GM23338 (cell line): ENCODE data around the gene OPRPN. TPM values are rescaled to one million over a fixed set of nuclear protein-coding genes. Genes with fewer than 3 reads are reported as not detected.

Experiments used
- ATAC-seq: fragments of 200-7000 bp; cut with Tn5 transposase; 3 replicates; pipeline ENCODE4 v1.9.1; 2020
- DNase-seq: peaks from one replicate; pipeline ENCODE4 v3.0.0-alpha.2; 2015; ENCODE audit warnings: low spot score
- H2AFZ ChIP-seq: fragments of 200-600 bp; sonication (generic); 2 replicates; pipeline ENCODE4 v1.8.0; 2016; ENCODE audit warnings: antibody characterized with exemption, mild to moderate bottlenecking, moderate library complexity
- H3F3A ChIP-seq: fragments of 200-600 bp; sonication (generic); replicated peaks from 2 replicates; pipeline ENCODE4 v1.8.0; 2017; ENCODE audit warnings: antibody characterized with exemption, mixed run types, low read depth
- H3K27ac ChIP-seq: fragments of 200-600 bp; sonication (generic); 2 replicates; pipeline ENCODE4 v1.6.1; 2016; ENCODE audit warnings: low read depth
- H3K27me3 ChIP-seq: fragments of 200-600 bp; sonication (generic); 2 replicates; pipeline ENCODE4 v1.8.0; 2016; ENCODE audit warnings: mild to moderate bottlenecking, mixed run types, moderate library complexity; ENCODE audit not compliant: insufficient read depth
- H3K36me3 ChIP-seq: fragments of 200-600 bp; sonication (generic); 2 replicates; pipeline ENCODE4 v1.8.0; 2016; ENCODE audit warnings: mild to moderate bottlenecking; ENCODE audit not compliant: insufficient read depth
- H3K4me1 ChIP-seq: fragments of 200-600 bp; sonication (generic); 2 replicates; pipeline ENCODE4 v1.8.0; 2016; ENCODE audit warnings: mild to moderate bottlenecking, moderate library complexity; ENCODE audit not compliant: insufficient read depth
- H3K4me2 ChIP-seq: fragments of 200-600 bp; sonication (generic); 2 replicates; pipeline ENCODE4 v1.7.1; 2017; ENCODE audit warnings: mixed run types
- H3K4me3 ChIP-seq: fragments of 200-600 bp; sonication (generic); 2 replicates; pipeline ENCODE4 v1.6.1; 2016; ENCODE audit warnings: mixed run types
- H3K79me2 ChIP-seq: fragments of 200-600 bp; sonication (generic); replicated peaks from 2 replicates; pipeline ENCODE4 v1.8.0; 2017; ENCODE audit warnings: mild to moderate bottlenecking; ENCODE audit not compliant: insufficient read depth
- H3K9me2 ChIP-seq: fragments of 200-600 bp; sonication (generic); 2 replicates; pipeline ENCODE4 v1.8.0; 2017; ENCODE audit not compliant: insufficient read depth
- H4K20me1 ChIP-seq: fragments of 200-600 bp; sonication (generic); replicated peaks from 2 replicates; pipeline ENCODE4 v1.8.0; 2017; ENCODE audit warnings: mild to moderate bottlenecking; ENCODE audit not compliant: insufficient read depth
- H3K27ac Mint-ChIP-seq: 2 replicates; pipeline ENCODE4 v1.8.0; 2020; ENCODE audit warnings: inconsistent platforms, mild to moderate bottlenecking, moderate library complexity, mixed read lengths
- H3K27me3 Mint-ChIP-seq: 3 replicates; pipeline ENCODE4 v1.8.0; 2022; ENCODE audit warnings: low read depth, mild to moderate bottlenecking, moderate library complexity, mixed read lengths, inconsistent platforms; ENCODE audit not compliant: insufficient read depth, poor library complexity
- H3K36me3 Mint-ChIP-seq: 3 replicates; pipeline ENCODE4 v1.8.0; 2021; ENCODE audit warnings: low read depth, mild to moderate bottlenecking, inconsistent platforms, moderate library complexity, mixed read lengths
- H3K4me1 Mint-ChIP-seq: 3 replicates; pipeline ENCODE4 v1.8.0; 2020; ENCODE audit warnings: mild to moderate bottlenecking, inconsistent platforms, mixed read lengths
- H3K4me3 Mint-ChIP-seq: 3 replicates; pipeline ENCODE4 v1.8.0; 2021; ENCODE audit warnings: moderate library complexity, mild to moderate bottlenecking, inconsistent platforms, mixed read lengths
- H3K9me3 Mint-ChIP-seq: 3 replicates; pipeline ENCODE4 v1.8.0; 2020; ENCODE audit warnings: moderate library complexity, mild to moderate bottlenecking, inconsistent platforms, mixed read lengths
- CREB1 ChIP-seq: fragments of 250-450 bp; sonication (Bioruptor Pico); IDR thresholded peaks from 2 replicates; pipeline ENCODE4 v1.5.0; 2020; ENCODE audit warnings: low read depth, mild to moderate bottlenecking, moderate library complexity
- ETS1 ChIP-seq: IDR thresholded peaks from 2 replicates; pipeline ENCODE4 v1.6.1; 2016; ENCODE audit warnings: antibody characterized with exemption
- EZH2 ChIP-seq: fragments of 200-600 bp; sonication (generic); IDR thresholded peaks from one replicate; pipeline ENCODE4 v1.8.0; 2017; ENCODE audit warnings: antibody characterized with exemption, mild to moderate bottlenecking, low read depth; ENCODE audit not compliant: unreplicated experiment
- EZH2phosphoT487 ChIP-seq: fragments of 200-600 bp; sonication (generic); IDR thresholded peaks from one replicate; pipeline ENCODE4 v1.8.1; 2018; ENCODE audit warnings: antibody characterized with exemption; ENCODE audit not compliant: unreplicated experiment
- JUNB ChIP-seq: IDR thresholded peaks from one replicate; pipeline ENCODE4 v1.6.1; 2016; ENCODE audit warnings: antibody characterized with exemption; ENCODE audit not compliant: unreplicated experiment
- NANOG ChIP-seq: IDR thresholded peaks from 2 replicates; pipeline ENCODE4 v1.6.1; 2016; ENCODE audit warnings: antibody characterized with exemption, borderline replicate concordance
- POLR2AphosphoS5 ChIP-seq: IDR thresholded peaks from 2 replicates; pipeline ENCODE4 v1.6.1; 2016; ENCODE audit warnings: antibody characterized with exemption, low read depth
- STAT1 ChIP-seq: IDR thresholded peaks from one replicate; pipeline ENCODE4 v1.6.1; 2016; ENCODE audit warnings: antibody characterized with exemption; ENCODE audit not compliant: unreplicated experiment
- ZNF114 ChIP-seq: fragments of 250-450 bp; sonication (Bioruptor Pico); IDR thresholded peaks from 2 replicates; pipeline ENCODE4 v1.5.0; 2020; ENCODE audit warnings: mild to moderate bottlenecking, moderate library complexity
- ZNF331 ChIP-seq: fragments of 250-450 bp; sonication (Bioruptor Pico); IDR thresholded peaks from 2 replicates; pipeline ENCODE4 v1.5.0; 2020; ENCODE audit warnings: low read depth, mild to moderate bottlenecking, moderate library complexity
- polyA plus RNA-seq: library from polyadenylated mRNA; unstranded; fragments of >200 nt; fragmentation: Nextera tagmentation; extraction: Ambion mirVana; gene quantifications from 2 replicates; pipeline ENCODE4 v1.2.1, GENCODE V29; 2016
- total RNA-seq: library from RNA; depleted of rRNA; stranded (reverse); fragments of >200 nt; shearing (Covaris generic); gene quantifications from 2 replicates; pipeline ENCODE4 v1.2.3, GENCODE V29; 2014
- TF ChIP-seq, protein P1 (sequence below), 2 experiments: fragments of 200-600 bp in 1 of 2; sonication (generic) in 1 of 2; conservative IDR thresholded peaks; 2 replicates each; pipeline versions ENCODE4 v1.5.1 to v1.6.1; 2016 to 2017; ENCODE audit warnings: antibody characterized with exemption in 2 of 2, low read depth in 2 of 2, mild to moderate bottlenecking in 2 of 2, moderate library complexity in 1 of 2
- TF ChIP-seq, protein P2 (sequence below): fragments of 250-450 bp; sonication (Bioruptor Pico); IDR thresholded peaks from 2 replicates; pipeline ENCODE4 v1.5.0; 2020; ENCODE audit warnings: mild to moderate bottlenecking, moderate library complexity
- TF ChIP-seq, protein P3 (sequence below): IDR thresholded peaks from one replicate; pipeline ENCODE4 v1.6.1; 2018; ENCODE audit warnings: antibody characterized with exemption; ENCODE audit not compliant: unreplicated experiment

OPRPN gene
- total and polyA plus RNA-seq, 2 experiments from 2014 or later: not detected

- peaks cover 2% of the 10 kb centered on the region for H3K27me3 Mint-ChIP-seq
- DNase-seq (no peak), ATAC-seq (no peak)
- no peak overlapping the region for H3K4me3 Mint-ChIP-seq
- TF ChIP-seq, protein P1, sequence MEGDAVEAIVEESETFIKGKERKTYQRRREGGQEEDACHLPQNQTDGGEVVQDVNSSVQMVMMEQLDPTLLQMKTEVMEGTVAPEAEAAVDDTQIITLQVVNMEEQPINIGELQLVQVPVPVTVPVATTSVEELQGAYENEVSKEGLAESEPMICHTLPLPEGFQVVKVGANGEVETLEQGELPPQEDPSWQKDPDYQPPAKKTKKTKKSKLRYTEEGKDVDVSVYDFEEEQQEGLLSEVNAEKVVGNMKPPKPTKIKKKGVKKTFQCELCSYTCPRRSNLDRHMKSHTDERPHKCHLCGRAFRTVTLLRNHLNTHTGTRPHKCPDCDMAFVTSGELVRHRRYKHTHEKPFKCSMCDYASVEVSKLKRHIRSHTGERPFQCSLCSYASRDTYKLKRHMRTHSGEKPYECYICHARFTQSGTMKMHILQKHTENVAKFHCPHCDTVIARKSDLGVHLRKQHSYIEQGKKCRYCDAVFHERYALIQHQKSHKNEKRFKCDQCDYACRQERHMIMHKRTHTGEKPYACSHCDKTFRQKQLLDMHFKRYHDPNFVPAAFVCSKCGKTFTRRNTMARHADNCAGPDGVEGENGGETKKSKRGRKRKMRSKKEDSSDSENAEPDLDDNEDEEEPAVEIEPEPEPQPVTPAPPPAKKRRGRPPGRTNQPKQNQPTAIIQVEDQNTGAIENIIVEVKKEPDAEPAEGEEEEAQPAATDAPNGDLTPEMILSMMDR (conservative IDR thresholded peaks at IDR 0.05; ENCODE audit: low read depth in 2 of 2): no peak
- no peak for TF ChIP-seq STAT1
- TF ChIP-seq, protein P2, sequence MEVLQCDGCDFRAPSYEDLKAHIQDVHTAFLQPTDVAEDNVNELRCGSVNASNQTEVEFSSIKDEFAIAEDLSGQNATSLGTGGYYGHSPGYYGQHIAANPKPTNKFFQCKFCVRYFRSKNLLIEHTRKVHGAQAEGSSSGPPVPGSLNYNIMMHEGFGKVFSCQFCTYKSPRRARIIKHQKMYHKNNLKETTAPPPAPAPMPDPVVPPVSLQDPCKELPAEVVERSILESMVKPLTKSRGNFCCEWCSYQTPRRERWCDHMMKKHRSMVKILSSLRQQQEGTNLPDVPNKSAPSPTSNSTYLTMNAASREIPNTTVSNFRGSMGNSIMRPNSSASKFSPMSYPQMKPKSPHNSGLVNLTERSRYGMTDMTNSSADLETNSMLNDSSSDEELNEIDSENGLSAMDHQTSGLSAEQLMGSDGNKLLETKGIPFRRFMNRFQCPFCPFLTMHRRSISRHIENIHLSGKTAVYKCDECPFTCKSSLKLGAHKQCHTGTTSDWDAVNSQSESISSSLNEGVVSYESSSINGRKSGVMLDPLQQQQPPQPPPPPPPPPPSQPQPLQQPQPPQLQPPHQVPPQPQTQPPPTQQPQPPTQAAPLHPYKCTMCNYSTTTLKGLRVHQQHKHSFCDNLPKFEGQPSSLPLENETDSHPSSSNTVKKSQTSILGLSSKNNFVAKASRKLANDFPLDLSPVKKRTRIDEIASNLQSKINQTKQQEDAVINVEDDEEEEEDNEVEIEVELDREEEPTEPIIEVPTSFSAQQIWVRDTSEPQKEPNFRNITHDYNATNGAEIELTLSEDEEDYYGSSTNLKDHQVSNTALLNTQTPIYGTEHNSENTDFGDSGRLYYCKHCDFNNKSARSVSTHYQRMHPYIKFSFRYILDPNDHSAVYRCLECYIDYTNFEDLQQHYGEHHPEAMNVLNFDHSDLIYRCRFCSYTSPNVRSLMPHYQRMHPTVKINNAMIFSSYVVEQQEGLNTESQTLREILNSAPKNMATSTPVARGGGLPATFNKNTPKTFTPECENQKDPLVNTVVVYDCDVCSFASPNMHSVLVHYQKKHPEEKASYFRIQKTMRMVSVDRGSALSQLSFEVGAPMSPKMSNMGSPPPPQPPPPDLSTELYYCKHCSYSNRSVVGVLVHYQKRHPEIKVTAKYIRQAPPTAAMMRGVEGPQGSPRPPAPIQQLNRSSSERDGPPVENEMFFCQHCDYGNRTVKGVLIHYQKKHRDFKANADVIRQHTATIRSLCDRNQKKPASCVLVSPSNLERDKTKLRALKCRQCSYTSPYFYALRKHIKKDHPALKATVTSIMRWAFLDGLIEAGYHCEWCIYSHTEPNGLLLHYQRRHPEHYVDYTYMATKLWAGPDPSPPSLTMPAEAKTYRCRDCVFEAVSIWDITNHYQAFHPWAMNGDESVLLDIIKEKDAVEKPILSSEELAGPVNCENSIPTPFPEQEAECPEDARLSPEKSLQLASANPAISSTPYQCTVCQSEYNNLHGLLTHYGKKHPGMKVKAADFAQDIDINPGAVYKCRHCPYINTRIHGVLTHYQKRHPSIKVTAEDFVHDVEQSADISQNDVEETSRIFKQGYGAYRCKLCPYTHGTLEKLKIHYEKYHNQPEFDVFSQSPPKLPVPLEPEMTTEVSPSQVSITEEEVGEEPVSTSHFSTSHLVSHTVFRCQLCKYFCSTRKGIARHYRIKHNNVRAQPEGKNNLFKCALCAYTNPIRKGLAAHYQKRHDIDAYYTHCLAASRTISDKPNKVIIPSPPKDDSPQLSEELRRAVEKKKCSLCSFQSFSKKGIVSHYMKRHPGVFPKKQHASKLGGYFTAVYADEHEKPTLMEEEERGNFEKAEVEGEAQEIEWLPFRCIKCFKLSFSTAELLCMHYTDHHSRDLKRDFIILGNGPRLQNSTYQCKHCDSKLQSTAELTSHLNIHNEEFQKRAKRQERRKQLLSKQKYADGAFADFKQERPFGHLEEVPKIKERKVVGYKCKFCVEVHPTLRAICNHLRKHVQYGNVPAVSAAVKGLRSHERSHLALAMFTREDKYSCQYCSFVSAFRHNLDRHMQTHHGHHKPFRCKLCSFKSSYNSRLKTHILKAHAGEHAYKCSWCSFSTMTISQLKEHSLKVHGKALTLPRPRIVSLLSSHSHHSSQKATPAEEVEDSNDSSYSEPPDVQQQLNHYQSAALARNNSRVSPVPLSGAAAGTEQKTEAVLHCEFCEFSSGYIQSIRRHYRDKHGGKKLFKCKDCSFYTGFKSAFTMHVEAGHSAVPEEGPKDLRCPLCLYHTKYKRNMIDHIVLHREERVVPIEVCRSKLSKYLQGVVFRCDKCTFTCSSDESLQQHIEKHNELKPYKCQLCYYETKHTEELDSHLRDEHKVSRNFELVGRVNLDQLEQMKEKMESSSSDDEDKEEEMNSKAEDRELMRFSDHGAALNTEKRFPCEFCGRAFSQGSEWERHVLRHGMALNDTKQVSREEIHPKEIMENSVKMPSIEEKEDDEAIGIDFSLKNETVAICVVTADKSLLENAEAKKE (CRISPR knock-in tag): no peak
- TF ChIP-seq POLR2AphosphoS5: no peak
- TF ChIP-seq EZH2: no peak
- no peak for TF ChIP-seq EZH2phosphoT487
- TF ChIP-seq NANOG: no peak
- no peak for TF ChIP-seq ETS1
- TF ChIP-seq, protein P3, sequence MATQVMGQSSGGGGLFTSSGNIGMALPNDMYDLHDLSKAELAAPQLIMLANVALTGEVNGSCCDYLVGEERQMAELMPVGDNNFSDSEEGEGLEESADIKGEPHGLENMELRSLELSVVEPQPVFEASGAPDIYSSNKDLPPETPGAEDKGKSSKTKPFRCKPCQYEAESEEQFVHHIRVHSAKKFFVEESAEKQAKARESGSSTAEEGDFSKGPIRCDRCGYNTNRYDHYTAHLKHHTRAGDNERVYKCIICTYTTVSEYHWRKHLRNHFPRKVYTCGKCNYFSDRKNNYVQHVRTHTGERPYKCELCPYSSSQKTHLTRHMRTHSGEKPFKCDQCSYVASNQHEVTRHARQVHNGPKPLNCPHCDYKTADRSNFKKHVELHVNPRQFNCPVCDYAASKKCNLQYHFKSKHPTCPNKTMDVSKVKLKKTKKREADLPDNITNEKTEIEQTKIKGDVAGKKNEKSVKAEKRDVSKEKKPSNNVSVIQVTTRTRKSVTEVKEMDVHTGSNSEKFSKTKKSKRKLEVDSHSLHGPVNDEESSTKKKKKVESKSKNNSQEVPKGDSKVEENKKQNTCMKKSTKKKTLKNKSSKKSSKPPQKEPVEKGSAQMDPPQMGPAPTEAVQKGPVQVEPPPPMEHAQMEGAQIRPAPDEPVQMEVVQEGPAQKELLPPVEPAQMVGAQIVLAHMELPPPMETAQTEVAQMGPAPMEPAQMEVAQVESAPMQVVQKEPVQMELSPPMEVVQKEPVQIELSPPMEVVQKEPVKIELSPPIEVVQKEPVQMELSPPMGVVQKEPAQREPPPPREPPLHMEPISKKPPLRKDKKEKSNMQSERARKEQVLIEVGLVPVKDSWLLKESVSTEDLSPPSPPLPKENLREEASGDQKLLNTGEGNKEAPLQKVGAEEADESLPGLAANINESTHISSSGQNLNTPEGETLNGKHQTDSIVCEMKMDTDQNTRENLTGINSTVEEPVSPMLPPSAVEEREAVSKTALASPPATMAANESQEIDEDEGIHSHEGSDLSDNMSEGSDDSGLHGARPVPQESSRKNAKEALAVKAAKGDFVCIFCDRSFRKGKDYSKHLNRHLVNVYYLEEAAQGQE: no peak
- TF ChIP-seq ZNF331: no peak
- no peak for TF ChIP-seq CREB1 (CRISPR knock-in tag)
- no peak for TF ChIP-seq ZNF114 (CRISPR knock-in tag)
- no peak for TF ChIP-seq JUNB
- H3K27ac ChIP-seq: no peak overlapping the region
- H3K4me1 Mint-ChIP-seq: no peaks in the 10 kb centered on the region
- H3K27ac Mint-ChIP-seq: no peak overlapping the region
- H3K4me3 ChIP-seq: no peak overlapping the region
- no peak overlapping the region for H3K4me2 ChIP-seq
- peaks cover 5% of the 10 kb centered on the region; the same call in 1 of the 2 replicates for H3K9me2 ChIP-seq
- no peaks in the 10 kb centered on the region for H3K36me3 Mint-ChIP-seq
- no peaks in the 10 kb centered on the region for H4K20me1 ChIP-seq
- no peaks in the 10 kb centered on the region for H3K9me3 Mint-ChIP-seq
- H3K27me3 ChIP-seq: no peaks in the 10 kb centered on the region
- H3K36me3 ChIP-seq: no peaks in the 10 kb centered on the region
- H3K79me2 ChIP-seq: no peaks in the 10 kb centered on the region
- H3F3A ChIP-seq: no peaks in the 10 kb centered on the region
- no peaks in the 10 kb centered on the region for H3K4me1 ChIP-seq
- H2AFZ ChIP-seq: no peak overlapping the region
Observed at GRCh38 chr4:70405765-70406164, 8.0 kb downstream of the OPRPN start.
